GM20431 (cell line): Measurements from ENCODE around the gene PILRB.
"Not testable (repeated sequence)": the region's sequence is repeated elsewhere in the genome, so short reads cannot be mapped to it uniquely, and the experiment has no call there.

Source experiments
- in situ Hi-C: fragments of 300-500 bp; cut with MseI, MboI; formaldehyde crosslinking; loops from one replicate; pipeline ENCODE4 v1.15.0; 2020; ENCODE audit warnings: low sequenced_read_pairs; ENCODE audit not compliant: unreplicated experiment

The PILRB gene

GRCh38 chr7:100358027-100358856 is at the start of gene PILRB:
TSS of gene PILRB (plus strand) at chr7:100358117. CDS start at chr7:100358303, 186 bp downstream.
- in situ Hi-C loops = no loop called here

GRCh38 chr7:100318329-100318728 is 39.6 kb upstream of the PILRB start:
- in situ Hi-C loops = not testable (repeated sequence)

GRCh38 chr7:100321648-100322047 is 36.3 kb upstream of the PILRB start:
- in situ Hi-C loops = not testable (repeated sequence)

GRCh38 chr7:100324194-100324593 is 33.7 kb upstream of the PILRB start:
- in situ Hi-C loops = not testable (repeated sequence)

- in situ Hi-C loops = not testable (repeated sequence)
Observed at GRCh38 chr7:100325671-100326070, 32.2 kb upstream of the PILRB start.

GRCh38 chr7:100326914-100327313 is 31.0 kb upstream of the PILRB start:
- in situ Hi-C loops = not testable (repeated sequence)

GRCh38 chr7:100335566-100336466 is 22.1 kb upstream of the PILRB start:
- in situ Hi-C loops = not testable (repeated sequence)

GRCh38 chr7:100338083-100338696 is 19.7 kb upstream of the PILRB start:
- in situ Hi-C loops = not testable (repeated sequence)

GRCh38 chr7:100341286-100341685 is 16.6 kb upstream of the PILRB start:
- in situ Hi-C loops = not testable (repeated sequence)

- in situ Hi-C loops = no loop called here
Observed at GRCh38 chr7:100342765-100343164, 15.2 kb upstream of the PILRB start.

- in situ Hi-C loops = not testable (repeated sequence)
Observed at GRCh38 chr7:100344124-100344559, 13.8 kb upstream of the PILRB start.

- in situ Hi-C loops = not testable (repeated sequence)
Observed at GRCh38 chr7:100344560-100345287, 13.2 kb upstream of the PILRB start.

- in situ Hi-C loops = not testable (repeated sequence)
Observed at GRCh38 chr7:100345288-100345672, 12.6 kb upstream of the PILRB start.

- in situ Hi-C loops = no loop called here
Observed at GRCh38 chr7:100346921-100347320, 11.0 kb upstream of the PILRB start.

GRCh38 chr7:100348805-100349204 is 9.1 kb upstream of the PILRB start:
- in situ Hi-C loops = no loop called here

- in situ Hi-C loops = no loop called here
Observed at GRCh38 chr7:100349757-100350156, 8.2 kb upstream of the PILRB start.

- in situ Hi-C loops = no loop called here
Observed at GRCh38 chr7:100351657-100352058, 6.3 kb upstream of the PILRB start.

- in situ Hi-C loops = not testable (repeated sequence)
Observed at GRCh38 chr7:100352230-100352781, 5.6 kb upstream of the PILRB start.

- in situ Hi-C loops = no loop called here
Observed at GRCh38 chr7:100352984-100353684, 4.8 kb upstream of the PILRB start.
